T-helper 1 cell treated with Interleukin-12 subunit alpha and Interleukin-12 subunit beta and Interleukin-4 antibody, amounts not matched to agents 30 μg/mL and 1 μg/mL, for 36 hours (primary cell): ENCODE measurements around the gene IRF3.

Experiments used
- H3K27ac Mint-ChIP-seq: one replicate; pipeline ENCODE4 v1.8.0; 2021; ENCODE audit warnings: mild to moderate bottlenecking, mixed read lengths
- H3K27me3 Mint-ChIP-seq: one replicate; pipeline ENCODE4 v1.8.0; 2021; ENCODE audit warnings: low read depth, mixed read lengths
- H3K36me3 Mint-ChIP-seq: one replicate; pipeline ENCODE4 v1.8.0; 2021; ENCODE audit warnings: low read depth, mixed read lengths
- H3K4me1 Mint-ChIP-seq: one replicate; pipeline ENCODE4 v1.8.0; 2021; ENCODE audit warnings: low read depth, mixed read lengths
- H3K4me3 Mint-ChIP-seq: one replicate; pipeline ENCODE4 v1.8.0; 2021; ENCODE audit warnings: mild to moderate bottlenecking, moderate library complexity, mixed read lengths
- H3K9me3 Mint-ChIP-seq: one replicate; pipeline ENCODE4 v1.8.0; 2021; ENCODE audit warnings: mixed read lengths

IRF3 gene

GRCh38 chr19:49664171-49665035, 1.3 kb downstream of the IRF3 start:
- H3K27ac Mint-ChIP-seq, result peak overlapping the region; percentile 92
- H3K9me3 Mint-ChIP-seq, result no peaks in the 10 kb centered on the region
- peak overlapping the region; percentile 97 for H3K4me3 Mint-ChIP-seq
- H3K4me1 Mint-ChIP-seq, result peaks cover 42% of the 10 kb centered on the region
- H3K36me3 Mint-ChIP-seq, result peaks cover 23% of the 10 kb centered on the region
- H3K27me3 Mint-ChIP-seq, result no peaks in the 10 kb centered on the region

GRCh38 chr19:49663224-49663623, 2.4 kb downstream of the IRF3 start:
- H3K27ac Mint-ChIP-seq, result peak overlapping the region; percentile 92
- peaks cover 39% of the 10 kb centered on the region for H3K4me1 Mint-ChIP-seq
- H3K4me3 Mint-ChIP-seq, result peak overlapping the region; percentile 97
- H3K27me3 Mint-ChIP-seq, result no peaks in the 10 kb centered on the region
- H3K36me3 Mint-ChIP-seq, result peaks cover 23% of the 10 kb centered on the region
- no peaks in the 10 kb centered on the region for H3K9me3 Mint-ChIP-seq

GRCh38 chr19:49662011-49662410, 3.6 kb downstream of the IRF3 start:
- Mint-ChIP-seq H3K4me3 (no peak overlapping the region), H3K9me3 (no peaks in the 10 kb centered on the region), H3K4me1 (peaks cover 35% of the 10 kb centered on the region), H3K27me3 (no peaks in the 10 kb centered on the region), H3K27ac (no peak overlapping the region), H3K36me3 (peaks cover 28% of the 10 kb centered on the region)

- Mint-ChIP-seq H3K27ac (peak overlapping the region; percentile 41), H3K4me1 (peaks cover 24% of the 10 kb centered on the region), H3K36me3 (peaks cover 31% of the 10 kb centered on the region), H3K27me3 (no peaks in the 10 kb centered on the region), H3K4me3 (no peak overlapping the region), H3K9me3 (no peaks in the 10 kb centered on the region)
These were observed 5.2 kb downstream of the IRF3 start for GRCh38 chr19:49660338-49660961.

DNA sequence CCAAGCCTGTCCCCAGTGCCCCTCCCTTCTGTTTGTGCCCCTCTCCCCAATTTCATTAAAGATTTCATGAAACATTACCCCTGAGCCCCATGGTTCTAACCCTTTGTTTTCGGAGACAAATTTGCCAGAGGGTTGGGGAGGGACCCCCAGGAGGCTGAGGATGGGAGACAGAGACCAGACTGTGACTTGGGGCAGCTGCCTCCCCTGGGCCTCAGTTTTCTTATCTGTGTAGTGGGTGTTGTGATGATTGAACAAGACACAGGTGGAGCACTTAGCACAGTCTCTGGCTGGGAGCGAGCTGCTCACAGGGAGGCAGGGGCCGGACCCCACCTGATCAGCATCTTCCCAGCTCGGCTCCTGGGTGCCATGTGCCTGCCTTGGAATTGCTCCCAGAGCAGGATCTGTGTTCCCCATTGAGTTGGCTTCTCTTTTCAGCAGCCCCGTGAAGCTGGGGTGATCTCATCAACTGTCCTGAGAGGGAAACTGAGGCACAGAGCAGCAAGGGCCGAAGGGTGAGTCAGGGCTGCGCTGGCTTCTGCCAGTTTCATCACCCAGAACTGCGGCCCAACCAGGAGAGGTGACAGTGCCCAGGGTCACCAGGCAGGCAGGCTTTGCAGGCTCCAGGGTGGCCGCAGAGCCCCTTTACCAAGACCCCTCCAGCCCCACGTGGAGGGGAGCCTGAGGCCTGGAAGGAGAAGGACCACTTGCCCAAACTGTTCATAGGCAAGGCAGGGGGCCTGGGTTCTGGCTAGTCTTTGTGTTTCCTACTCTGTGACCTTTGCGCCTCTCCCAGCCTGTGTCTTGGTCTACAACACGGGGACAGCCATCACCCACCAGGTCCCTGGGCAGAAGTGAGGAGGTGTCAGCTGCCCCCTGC, 6.9 kb downstream of the IRF3 start:
- no peak overlapping the region for H3K27ac Mint-ChIP-seq
- H3K36me3 Mint-ChIP-seq, result peaks cover 37% of the 10 kb centered on the region

DNA sequence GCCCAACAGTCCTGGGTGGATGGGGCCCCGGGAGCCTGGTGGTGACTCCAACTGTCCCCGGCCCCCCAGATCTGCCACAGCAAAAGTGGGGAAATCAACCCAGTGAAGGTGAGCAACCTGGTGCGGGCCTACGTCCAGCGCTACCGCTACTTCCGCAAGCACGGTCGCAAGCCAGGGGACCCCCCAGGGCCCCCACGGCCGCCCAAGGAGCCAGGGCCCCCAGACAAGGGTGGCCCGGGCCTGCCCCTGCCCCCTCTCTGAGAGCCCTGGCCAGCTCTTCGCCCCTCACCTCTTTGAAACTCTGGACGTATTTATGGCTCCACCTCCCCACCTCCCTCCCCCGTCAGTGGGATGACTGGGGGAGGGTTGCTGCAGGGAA, 7.5 kb downstream of the IRF3 start:
- Mint-ChIP-seq H3K27me3 (no peaks in the 10 kb centered on the region), H3K4me3 (no peak overlapping the region), H3K4me1 (peaks cover 14% of the 10 kb centered on the region), H3K36me3 (peaks cover 39% of the 10 kb centered on the region), H3K9me3 (no peaks in the 10 kb centered on the region), H3K27ac (no peak overlapping the region)

More for the DNA sequence above, 6.9 kb downstream of the IRF3 start:
- H3K4me3 Mint-ChIP-seq, result no peak overlapping the region
- no peaks in the 10 kb centered on the region for H3K27me3 Mint-ChIP-seq
- H3K4me1 Mint-ChIP-seq, result peaks cover 17% of the 10 kb centered on the region
- no peaks in the 10 kb centered on the region for H3K9me3 Mint-ChIP-seq

DNA sequence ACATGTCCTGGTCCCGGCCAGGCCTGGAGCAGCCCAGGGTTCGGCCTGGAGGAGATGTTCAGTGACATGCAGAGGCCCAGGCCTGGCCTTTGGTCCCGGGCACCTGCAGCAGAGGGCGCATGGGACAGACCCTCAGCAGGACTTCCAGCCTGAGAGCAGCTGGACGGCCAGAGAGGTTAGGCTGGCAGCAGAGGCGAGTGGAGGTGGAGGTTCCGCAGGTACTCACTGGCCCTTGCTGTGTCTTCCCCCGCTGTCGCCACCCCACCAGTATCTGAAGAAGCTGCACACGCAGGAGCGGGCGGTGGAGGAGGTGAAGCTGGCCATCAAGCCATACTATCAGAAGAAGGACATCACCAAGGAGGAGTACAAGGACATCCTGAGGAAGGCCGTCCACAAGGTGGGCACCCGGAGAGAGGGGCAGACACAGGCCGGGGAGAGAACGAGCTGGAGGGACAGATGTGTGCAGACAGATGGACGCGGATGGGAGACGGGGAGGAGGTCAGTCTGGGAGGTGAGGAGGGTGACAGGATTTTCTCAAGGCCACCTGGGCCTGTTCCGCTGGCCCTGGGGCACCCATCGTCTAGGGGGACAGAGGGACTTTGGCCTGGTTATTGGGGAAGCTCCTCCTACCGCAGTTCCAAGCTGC, 8.0 kb downstream of the IRF3 start:
- Mint-ChIP-seq H3K27ac (no peak overlapping the region), H3K4me3 (no peak overlapping the region), H3K27me3 (no peaks in the 10 kb centered on the region), H3K36me3 (peaks cover 35% of the 10 kb centered on the region), H3K4me1 (peaks cover 9% of the 10 kb centered on the region), H3K9me3 (no peaks in the 10 kb centered on the region)

GRCh38 chr19:49656456-49657109, 9.1 kb downstream of the IRF3 start:
- H3K36me3 Mint-ChIP-seq, result peaks cover 33% of the 10 kb centered on the region
- H3K27ac Mint-ChIP-seq, result no peak overlapping the region
- no peaks in the 10 kb centered on the region for H3K9me3 Mint-ChIP-seq
- no peak overlapping the region for H3K4me3 Mint-ChIP-seq
- H3K4me1 Mint-ChIP-seq, result peaks cover 7% of the 10 kb centered on the region
- H3K27me3 Mint-ChIP-seq, result no peaks in the 10 kb centered on the region

DNA sequence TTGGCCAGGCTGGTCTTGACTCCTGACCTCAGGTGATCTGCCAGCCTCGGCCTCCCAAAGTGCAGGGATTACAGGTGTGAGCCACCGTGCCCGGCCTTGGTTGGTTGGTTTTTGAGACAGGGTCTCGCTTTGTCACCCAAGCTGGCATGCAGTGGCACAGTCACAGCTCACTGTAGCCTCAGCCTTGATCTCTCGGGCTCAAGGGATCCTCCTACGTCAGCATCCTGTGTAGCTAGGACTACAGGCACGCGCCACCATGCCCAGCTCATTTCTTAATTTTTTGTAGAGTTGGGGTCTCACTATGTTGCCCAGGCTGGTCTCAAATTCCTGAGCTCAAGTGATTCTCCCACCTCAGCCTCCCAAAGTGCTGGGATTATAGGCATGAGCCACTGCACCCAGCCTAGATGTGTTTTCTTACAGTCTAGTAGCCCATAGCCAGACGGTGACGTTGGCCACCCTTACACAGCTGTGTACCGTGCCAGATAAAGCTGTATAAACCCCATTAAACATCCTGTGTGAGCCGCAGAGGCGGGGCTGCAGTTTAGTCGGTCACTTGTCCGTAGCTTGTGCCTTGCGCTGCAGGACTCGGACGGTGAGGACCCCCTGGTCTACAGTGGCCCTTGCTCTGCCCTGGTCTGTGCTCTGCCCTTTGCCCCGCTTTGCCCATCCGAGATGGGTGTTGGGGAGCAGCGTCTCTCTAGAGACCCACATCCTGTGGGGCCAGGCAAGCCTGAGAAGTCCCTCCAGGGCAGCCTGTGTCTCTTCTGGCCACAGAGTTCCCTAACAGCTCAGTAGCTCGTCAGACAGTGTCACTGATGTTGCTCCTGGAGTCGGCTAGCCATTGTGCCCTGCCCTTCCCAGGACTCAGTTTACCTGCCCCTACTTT, 9.8 kb downstream of the IRF3 start:
- Mint-ChIP-seq H3K36me3 (peaks cover 35% of the 10 kb centered on the region), H3K9me3 (no peaks in the 10 kb centered on the region), H3K27me3 (no peaks in the 10 kb centered on the region), H3K27ac (peak overlapping the region; percentile 59), H3K4me3 (no peak overlapping the region), H3K4me1 (peaks cover 7% of the 10 kb centered on the region)

DNA sequence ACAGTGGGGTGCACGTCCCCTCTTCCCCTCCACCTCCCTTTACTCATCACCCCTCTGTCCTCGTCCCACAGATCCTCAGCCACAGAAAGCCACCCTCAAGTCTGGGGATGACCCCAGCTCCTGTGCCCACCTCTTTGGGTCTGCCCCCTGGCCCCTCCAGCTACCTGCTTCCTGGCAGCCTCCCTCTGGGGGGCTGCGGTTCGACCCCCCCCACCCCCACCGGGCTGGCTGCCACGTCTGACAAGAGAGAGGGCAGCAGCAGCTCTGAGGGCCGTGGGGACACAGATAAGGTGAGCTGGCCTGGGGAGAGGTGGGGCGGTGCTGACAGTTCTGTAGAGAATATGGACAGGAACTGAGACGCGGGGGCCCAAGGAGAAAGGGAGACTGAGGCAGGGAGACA, 11.1 kb downstream of the IRF3 start:
- Mint-ChIP-seq H3K27ac (no peak overlapping the region), H3K9me3 (no peaks in the 10 kb centered on the region), H3K4me3 (no peak overlapping the region), H3K36me3 (peaks cover 28% of the 10 kb centered on the region), H3K4me1 (peaks cover 3% of the 10 kb centered on the region), H3K27me3 (no peaks in the 10 kb centered on the region)

- no peak overlapping the region for H3K4me3 Mint-ChIP-seq
- H3K27me3 Mint-ChIP-seq, result no peaks in the 10 kb centered on the region
- H3K9me3 Mint-ChIP-seq, result no peaks in the 10 kb centered on the region
- H3K36me3 Mint-ChIP-seq, result peaks cover 28% of the 10 kb centered on the region
- H3K4me1 Mint-ChIP-seq, result peaks cover 2% of the 10 kb centered on the region
- no peak overlapping the region for H3K27ac Mint-ChIP-seq
These were observed 12.2 kb downstream of the IRF3 start for GRCh38 chr19:49653466-49653806.

- H3K9me3 Mint-ChIP-seq, result no peaks in the 10 kb centered on the region
- H3K36me3 Mint-ChIP-seq, result peaks cover 27% of the 10 kb centered on the region
- H3K4me3 Mint-ChIP-seq, result no peak overlapping the region
- peaks cover 2% of the 10 kb centered on the region for H3K4me1 Mint-ChIP-seq
- no peaks in the 10 kb centered on the region for H3K27me3 Mint-ChIP-seq
- no peak overlapping the region for H3K27ac Mint-ChIP-seq
These were observed 12.8 kb downstream of the IRF3 start for GRCh38 chr19:49652551-49653465.
